Neural crest cell (in vitro differentiated cells): Measurements from ENCODE around the gene LRRC8E. TPM values are rescaled to one million over a fixed set of nuclear protein-coding genes. Genes with fewer than 3 reads are reported as not detected.

Experiments used
- DNase-seq: peaks from one replicate; pipeline ENCODE4 v3.0.0; 2021; ENCODE audit warnings: low read depth, mixed read lengths, low spot score
- H3K27ac Mint-ChIP-seq: one replicate; pipeline ENCODE4 v1.8.0; 2021; ENCODE audit warnings: mild to moderate bottlenecking, mixed read lengths; ENCODE audit not compliant: unreplicated experiment
- H3K27me3 Mint-ChIP-seq: 2 replicates; pipeline ENCODE4 v1.8.0; 2021; ENCODE audit warnings: low read depth, mild to moderate bottlenecking, mixed read lengths
- H3K36me3 Mint-ChIP-seq: 2 replicates; pipeline ENCODE4 v1.8.0; 2021; ENCODE audit warnings: low read depth, mild to moderate bottlenecking, mixed read lengths
- H3K4me1 Mint-ChIP-seq: 2 replicates; pipeline ENCODE4 v1.8.0; 2021; ENCODE audit warnings: mixed read lengths
- H3K4me3 Mint-ChIP-seq: one replicate; pipeline ENCODE4 v1.8.0; 2021; ENCODE audit warnings: mild to moderate bottlenecking, mixed read lengths
- H3K9me3 Mint-ChIP-seq: 2 replicates; pipeline ENCODE4 v1.8.0; 2021; ENCODE audit warnings: mixed read lengths
- total RNA-seq: library from RNA; stranded (reverse); gene quantifications from 2 replicates; pipeline ENCODE4 v1.2.1, GENCODE V29; 2021
- TF ChIP-seq, protein P1 (sequence below): fragments of 200-600 bp; sonication (generic); conservative IDR thresholded peaks from 2 replicates; pipeline ENCODE4 v1.5.0; 2021; ENCODE audit warnings: antibody characterized with exemption, mild to moderate bottlenecking

Gene LRRC8E
- total RNA-seq, 1 donor from 2014 or later: 0.51 TPM

DNA sequence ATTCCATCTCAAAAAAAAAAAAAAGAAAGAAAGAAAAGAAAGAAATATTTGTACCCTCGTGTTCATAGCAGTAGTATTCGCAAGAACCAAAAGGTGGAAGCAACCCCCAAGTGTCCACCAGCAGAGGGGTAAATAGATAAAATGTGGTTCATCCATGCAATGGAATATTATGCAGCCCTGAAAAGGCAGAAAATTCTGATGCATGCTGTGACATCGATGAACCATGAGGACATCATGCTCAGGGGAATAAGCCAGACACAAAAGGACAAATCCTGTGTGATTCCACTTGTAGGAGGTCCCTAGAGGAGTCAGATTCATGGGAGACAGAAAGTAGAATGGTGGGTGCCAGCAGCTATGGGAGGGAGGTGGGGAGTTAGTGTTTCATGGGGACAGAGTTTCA, 6.4 kb upstream of the LRRC8E start:
- H3K36me3 Mint-ChIP-seq: no peaks in the 10 kb centered on the region
- no peaks in the 10 kb centered on the region for H3K4me1 Mint-ChIP-seq
- H3K4me3 Mint-ChIP-seq: no peak overlapping the region
- TF ChIP-seq, protein P1, sequence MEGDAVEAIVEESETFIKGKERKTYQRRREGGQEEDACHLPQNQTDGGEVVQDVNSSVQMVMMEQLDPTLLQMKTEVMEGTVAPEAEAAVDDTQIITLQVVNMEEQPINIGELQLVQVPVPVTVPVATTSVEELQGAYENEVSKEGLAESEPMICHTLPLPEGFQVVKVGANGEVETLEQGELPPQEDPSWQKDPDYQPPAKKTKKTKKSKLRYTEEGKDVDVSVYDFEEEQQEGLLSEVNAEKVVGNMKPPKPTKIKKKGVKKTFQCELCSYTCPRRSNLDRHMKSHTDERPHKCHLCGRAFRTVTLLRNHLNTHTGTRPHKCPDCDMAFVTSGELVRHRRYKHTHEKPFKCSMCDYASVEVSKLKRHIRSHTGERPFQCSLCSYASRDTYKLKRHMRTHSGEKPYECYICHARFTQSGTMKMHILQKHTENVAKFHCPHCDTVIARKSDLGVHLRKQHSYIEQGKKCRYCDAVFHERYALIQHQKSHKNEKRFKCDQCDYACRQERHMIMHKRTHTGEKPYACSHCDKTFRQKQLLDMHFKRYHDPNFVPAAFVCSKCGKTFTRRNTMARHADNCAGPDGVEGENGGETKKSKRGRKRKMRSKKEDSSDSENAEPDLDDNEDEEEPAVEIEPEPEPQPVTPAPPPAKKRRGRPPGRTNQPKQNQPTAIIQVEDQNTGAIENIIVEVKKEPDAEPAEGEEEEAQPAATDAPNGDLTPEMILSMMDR: no peak
- DNase-seq: no peak
- no peaks in the 10 kb centered on the region for H3K9me3 Mint-ChIP-seq
- no peak overlapping the region for H3K27ac Mint-ChIP-seq
- H3K27me3 Mint-ChIP-seq: peaks cover 16% of the 10 kb centered on the region

DNA sequence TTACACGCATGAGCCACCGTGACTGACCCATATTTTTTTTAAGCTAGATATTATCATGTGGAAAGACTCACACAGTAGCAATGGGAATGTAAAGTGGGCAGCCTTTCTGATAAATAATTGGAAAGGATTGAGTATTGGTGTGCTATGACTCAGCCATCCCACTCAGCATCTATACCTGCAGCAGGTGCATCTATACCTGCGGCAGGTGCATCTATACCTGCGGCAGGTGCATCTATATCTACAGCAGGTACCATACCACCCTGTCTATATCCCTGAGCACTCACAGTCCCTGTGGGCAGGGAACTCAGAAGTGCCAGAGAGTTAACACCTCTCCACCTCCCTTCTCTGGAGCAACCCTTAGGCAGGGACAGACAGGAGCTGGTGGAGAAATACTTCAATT, 5.2 kb upstream of the LRRC8E start:
- no peaks in the 10 kb centered on the region for H3K9me3 Mint-ChIP-seq
- DNase-seq: no peak
- H3K27ac Mint-ChIP-seq: no peak overlapping the region
- H3K27me3 Mint-ChIP-seq: peaks cover 23% of the 10 kb centered on the region
- no peaks in the 10 kb centered on the region for H3K36me3 Mint-ChIP-seq
- TF ChIP-seq, protein P1: no peak
- H3K4me3 Mint-ChIP-seq: no peak overlapping the region
- no peaks in the 10 kb centered on the region for H3K4me1 Mint-ChIP-seq

DNA sequence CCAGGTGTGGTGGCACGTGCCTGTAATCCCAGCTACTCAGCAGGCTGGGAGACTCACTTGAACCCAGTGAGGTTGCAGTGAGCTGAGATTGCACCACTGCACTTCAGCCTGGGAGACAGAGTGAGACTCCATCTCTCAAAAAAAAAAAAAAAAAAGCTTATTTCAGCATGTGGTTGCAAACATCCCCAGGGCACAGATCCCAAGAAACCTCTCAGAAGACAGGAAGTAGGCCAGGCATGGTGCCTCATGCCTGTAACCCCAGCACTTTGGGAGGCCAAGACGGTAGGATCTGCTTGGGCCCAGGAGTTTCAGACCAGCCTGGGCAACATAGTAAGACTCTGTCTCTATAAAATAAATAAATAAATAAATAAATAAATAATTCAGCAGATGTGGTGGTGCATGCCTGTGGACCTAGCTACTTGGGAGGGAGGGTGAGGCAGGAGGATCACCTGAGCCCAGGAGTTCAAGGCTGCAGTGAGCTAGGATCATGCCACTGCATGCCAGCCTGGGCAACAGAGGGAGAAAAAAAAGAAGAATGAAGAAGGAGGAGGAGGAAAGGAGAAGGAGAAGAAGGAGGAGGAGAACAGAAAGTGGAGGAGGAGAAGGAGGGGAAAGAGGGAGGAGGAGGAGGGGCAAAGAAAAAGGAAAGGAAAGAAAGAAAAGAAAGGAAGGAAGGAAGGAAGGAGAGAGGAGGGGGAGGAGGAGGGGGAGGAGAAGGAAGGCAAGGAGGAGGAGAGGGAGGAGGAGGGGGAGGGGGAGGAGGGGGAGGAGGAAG, 4.3 kb upstream of the LRRC8E start:
- TF ChIP-seq, protein P1: no peak
- no peaks in the 10 kb centered on the region for H3K4me1 Mint-ChIP-seq
- H3K27me3 Mint-ChIP-seq: peaks cover 28% of the 10 kb centered on the region
- H3K4me3 Mint-ChIP-seq: no peak overlapping the region
- H3K27ac Mint-ChIP-seq: no peak overlapping the region
- no peaks in the 10 kb centered on the region for H3K36me3 Mint-ChIP-seq
- no peak for DNase-seq
- no peaks in the 10 kb centered on the region for H3K9me3 Mint-ChIP-seq

DNA sequence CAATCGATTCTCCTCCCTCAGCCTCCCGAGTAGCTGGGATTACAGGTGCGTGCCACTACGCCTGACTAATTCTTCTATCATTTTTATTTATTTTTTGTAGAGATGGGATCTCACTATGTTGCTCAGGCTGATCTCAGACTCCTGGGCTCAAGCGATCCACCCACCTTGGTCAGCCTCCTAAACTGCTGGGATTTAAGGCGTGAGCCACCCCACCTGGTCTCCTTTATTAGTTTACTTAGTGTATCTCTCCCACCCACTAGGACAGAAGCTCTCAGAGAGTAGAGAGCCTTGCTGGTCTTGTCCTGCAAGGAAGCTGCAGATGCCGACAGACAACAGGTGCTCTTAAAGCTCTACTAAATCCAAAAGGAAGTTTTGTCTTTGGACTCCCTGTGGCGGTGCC, 2.5 kb upstream of the LRRC8E start:
- TF ChIP-seq, protein P1: no peak
- H3K27ac Mint-ChIP-seq: no peak overlapping the region
- H3K4me1 Mint-ChIP-seq: no peaks in the 10 kb centered on the region
- no peak for DNase-seq
- no peaks in the 10 kb centered on the region for H3K9me3 Mint-ChIP-seq
- peaks cover 37% of the 10 kb centered on the region for H3K27me3 Mint-ChIP-seq
- H3K36me3 Mint-ChIP-seq: no peaks in the 10 kb centered on the region
- no peak overlapping the region for H3K4me3 Mint-ChIP-seq

DNA sequence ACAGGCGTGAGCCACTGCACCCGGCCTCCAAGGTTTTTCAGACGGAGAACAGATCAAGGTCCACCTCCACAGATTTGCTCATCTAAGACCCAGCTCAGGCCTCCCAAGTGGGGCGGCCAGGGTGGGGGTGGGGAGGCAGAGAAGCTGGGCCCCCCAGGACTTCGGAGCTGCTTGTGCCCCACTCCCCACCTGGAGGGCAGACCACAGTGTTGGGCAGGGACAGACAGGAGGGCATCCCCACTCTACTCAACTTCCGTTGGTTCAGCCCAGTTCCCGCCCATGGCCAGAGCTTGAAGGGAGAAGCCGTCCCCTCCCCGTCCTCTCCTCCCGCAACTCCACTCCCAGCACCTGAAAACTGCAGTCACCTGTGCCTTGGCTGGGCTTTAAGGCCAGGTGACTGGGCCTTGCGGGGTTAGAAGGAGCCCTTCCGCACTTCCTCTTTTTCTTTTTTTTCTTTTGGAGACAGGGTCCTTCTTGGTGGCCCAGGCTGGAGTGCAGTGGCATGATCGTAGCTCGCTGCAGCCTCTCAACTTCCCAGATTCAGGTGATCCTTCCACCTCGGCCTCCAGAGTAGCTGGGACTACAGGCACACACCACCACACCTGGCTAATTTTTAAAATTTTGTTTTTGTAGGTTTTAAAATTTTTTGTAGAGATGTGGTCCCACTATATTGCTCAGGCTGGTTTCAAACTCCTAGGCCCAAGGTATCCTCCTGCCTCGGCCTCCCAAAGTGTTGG, 734 bp upstream of the LRRC8E start:
- H3K27ac Mint-ChIP-seq: no peak overlapping the region
- no peak overlapping the region for H3K4me3 Mint-ChIP-seq
- TF ChIP-seq, protein P1: no peak
- H3K4me1 Mint-ChIP-seq: no peaks in the 10 kb centered on the region
- no peak for DNase-seq
- H3K9me3 Mint-ChIP-seq: no peaks in the 10 kb centered on the region
- no peaks in the 10 kb centered on the region for H3K36me3 Mint-ChIP-seq
- peaks cover 40% of the 10 kb centered on the region for H3K27me3 Mint-ChIP-seq
